GM12891 (cell line): ENCODE results near the gene LAPTM4A.

Source experiments
- DNase-seq: peaks from one replicate; pipeline ENCODE4 v3.0.0; 2011; ENCODE audit warnings: low spot score; ENCODE audit not compliant: insufficient read length
- FAIRE-seq: peaks from 2 replicates; lab custom pipeline; 2011; peaks lifted over from hg19 to GRCh38; lab: Jason Lieb, UNC
- PAX5 ChIP-seq: IDR thresholded peaks from 2 replicates; pipeline ENCODE4 v1.6.1; 2011; ENCODE audit warnings: low read length, moderate library complexity, mild to moderate bottlenecking; ENCODE audit not compliant: insufficient read depth, severe bottlenecking
- POLR2A ChIP-seq: IDR thresholded peaks from 2 replicates; pipeline ENCODE4 v1.6.1; 2011; ENCODE audit warnings: low read depth, low read length, control low read depth
- POLR2AphosphoS5 ChIP-seq: IDR thresholded peaks from 2 replicates; pipeline ENCODE4 v1.6.1; 2011; ENCODE audit warnings: low read depth, low read length, control low read depth
- POU2F2 ChIP-seq: IDR thresholded peaks from 2 replicates; pipeline ENCODE4 v1.6.1; 2011; ENCODE audit warnings: low read depth, mild to moderate bottlenecking, control low read depth, low read length, moderate library complexity
- SPI1 ChIP-seq: IDR thresholded peaks from 2 replicates; pipeline ENCODE4 v1.6.1; 2011; ENCODE audit warnings: low read depth, low read length, control low read depth
- TAF1 ChIP-seq: IDR thresholded peaks from 2 replicates; pipeline ENCODE4 v1.6.1; 2011; ENCODE audit warnings: low read depth, low read length, control low read depth

The LAPTM4A gene

DNA sequence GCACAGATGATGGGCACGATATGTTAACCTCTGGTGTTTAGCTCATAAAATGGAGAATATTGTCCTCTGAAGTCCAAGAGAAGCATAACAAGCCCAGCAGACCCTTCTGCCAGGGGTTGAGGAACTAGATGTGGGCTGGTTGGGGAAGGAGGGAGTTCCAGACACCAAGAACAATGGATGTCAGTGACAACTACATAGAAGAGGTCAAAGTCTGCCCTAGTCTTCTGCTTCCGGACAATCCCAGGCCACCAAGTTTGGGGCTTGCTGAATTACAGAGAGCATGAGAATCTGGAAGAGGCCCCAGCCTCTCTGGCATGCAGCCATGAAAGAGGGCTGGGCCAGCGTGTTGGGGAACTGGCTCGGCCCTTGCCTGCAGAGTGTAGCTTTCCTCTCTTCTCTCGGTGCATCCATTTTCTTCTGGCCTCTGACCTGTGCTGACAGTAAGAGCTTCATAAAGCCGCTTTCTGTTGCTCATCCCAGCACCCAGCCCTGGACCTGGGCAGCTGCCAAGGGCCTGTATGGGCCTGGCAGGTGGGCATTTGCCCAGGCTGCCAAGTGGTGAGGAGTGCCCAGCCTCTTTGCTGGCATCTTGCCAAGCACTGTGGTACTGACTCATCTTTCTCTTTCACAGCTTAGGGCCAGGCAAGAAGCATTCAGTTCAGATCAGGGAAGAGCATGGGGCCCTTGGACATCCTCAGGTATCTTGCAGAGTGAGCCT, 14.6 kb upstream of the LAPTM4A start:
- DNase-seq (no peak), FAIRE-seq (no peak)
- TF ChIP-seq POLR2A, result no peak
- no peak for TF ChIP-seq POU2F2
- TF ChIP-seq POLR2AphosphoS5, result no peak
- no peak for TF ChIP-seq PAX5
- TF ChIP-seq SPI1, result no peak
- no peak for TF ChIP-seq TAF1

GRCh38 chr2:20064841-20065240, 13.4 kb upstream of the LAPTM4A start:
- TF ChIP-seq POU2F2 (no peak), TAF1 (no peak), SPI1 (no peak), PAX5 (no peak), POLR2A (no peak), POLR2AphosphoS5 (no peak)
- FAIRE-seq (no peak), DNase-seq (no peak)

GRCh38 chr2:20064421-20064820, 13.0 kb upstream of the LAPTM4A start:
- no peak for DNase-seq
- no peak for TF ChIP-seq POLR2AphosphoS5
- TF ChIP-seq POU2F2, result no peak
- no peak for TF ChIP-seq POLR2A
- no peak for TF ChIP-seq TAF1
- TF ChIP-seq SPI1, result no peak
- no peak for TF ChIP-seq PAX5
- no peak for FAIRE-seq

DNA sequence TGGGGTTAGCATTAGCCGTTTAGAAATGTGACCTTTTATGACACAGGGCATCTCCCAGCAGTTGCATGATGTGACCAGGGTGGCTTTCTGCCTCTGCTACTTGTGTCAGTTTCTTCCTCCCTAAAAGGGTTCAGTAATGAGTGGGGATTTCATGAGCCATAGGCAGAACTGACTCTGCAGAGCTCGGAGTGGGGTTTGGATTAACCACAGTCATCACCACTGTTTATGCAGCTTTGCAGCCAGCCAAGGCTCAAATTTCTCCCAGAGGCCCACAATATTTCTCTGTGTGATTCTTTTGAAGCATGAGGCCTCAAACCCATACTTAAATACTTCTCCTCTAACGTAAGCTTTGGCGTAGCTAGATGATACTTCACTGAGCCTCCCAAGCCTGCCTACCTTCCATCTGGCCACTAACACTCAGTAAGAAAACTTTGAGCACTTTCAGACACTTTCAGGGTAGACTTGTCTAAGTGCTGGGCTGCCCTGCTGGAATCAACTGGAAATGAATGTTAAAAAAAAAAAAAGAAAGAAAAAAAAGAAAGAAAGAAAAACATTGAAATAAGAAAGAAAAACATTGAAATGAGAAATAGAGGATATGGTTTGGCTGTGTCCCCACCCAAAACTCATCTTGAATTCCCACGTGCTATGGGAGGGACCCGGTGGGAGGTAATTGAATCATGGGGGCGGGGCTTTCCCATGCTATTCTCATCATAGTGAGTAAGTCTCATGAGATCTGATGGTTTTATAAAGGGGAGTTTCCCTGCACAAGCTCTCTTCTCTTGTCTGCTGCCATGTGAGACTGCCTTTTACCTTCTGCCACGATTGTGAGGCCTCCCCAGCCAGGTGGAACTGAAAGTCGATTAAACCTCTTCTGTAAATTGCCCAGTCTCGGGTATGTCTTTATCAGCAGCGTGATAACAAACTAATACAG, 11.5 kb upstream of the LAPTM4A start:
- no peak for DNase-seq
- no peak for FAIRE-seq
- no peak for TF ChIP-seq PAX5
- no peak for TF ChIP-seq POLR2A
- no peak for TF ChIP-seq POU2F2
- TF ChIP-seq POLR2AphosphoS5, result no peak
- no peak for TF ChIP-seq TAF1

GRCh38 chr2:20061940-20062339, 10.5 kb upstream of the LAPTM4A start:
- DNase-seq (no peak), FAIRE-seq (no peak)
- TF ChIP-seq SPI1 (no peak), POU2F2 (no peak), PAX5 (no peak), POLR2AphosphoS5 (no peak), TAF1 (no peak), POLR2A (no peak)

GRCh38 chr2:20061476-20061875, 10.0 kb upstream of the LAPTM4A start:
- no peak for FAIRE-seq
- no peak for DNase-seq
- TF ChIP-seq PAX5, result no peak
- no peak for TF ChIP-seq POLR2AphosphoS5
- no peak for TF ChIP-seq SPI1
- TF ChIP-seq TAF1, result no peak
- no peak for TF ChIP-seq POLR2A
- TF ChIP-seq POU2F2, result no peak

GRCh38 chr2:20060106-20060505, 8.7 kb upstream of the LAPTM4A start:
- TF ChIP-seq POU2F2, result no peak
- TF ChIP-seq POLR2A, result no peak
- TF ChIP-seq TAF1, result no peak
- no peak for TF ChIP-seq PAX5
- no peak for TF ChIP-seq POLR2AphosphoS5
- TF ChIP-seq SPI1, result no peak
- FAIRE-seq, result no peak
- DNase-seq, result no peak

- FAIRE-seq (no peak), DNase-seq (no peak)
- no peak for TF ChIP-seq PAX5
- no peak for TF ChIP-seq POLR2A
- TF ChIP-seq SPI1, result no peak
- TF ChIP-seq POU2F2, result no peak
- TF ChIP-seq POLR2AphosphoS5, result no peak
- no peak for TF ChIP-seq TAF1
Measured at GRCh38 chr2:20057268-20057667, 5.8 kb upstream of the LAPTM4A start.

- TF ChIP-seq POLR2A (no peak), POU2F2 (no peak), PAX5 (no peak), SPI1 (no peak), TAF1 (no peak), POLR2AphosphoS5 (no peak)
- no peak for FAIRE-seq
- DNase-seq, result no peak
Measured at GRCh38 chr2:20054931-20055330, 3.5 kb upstream of the LAPTM4A start.
